KG1 (cell line): ENCODE measurements around the gene SCN3A.

ENCODE experiments used
- DNase-seq: peaks from one replicate; lab custom pipeline; 2025; lab: John Stamatoyannopoulos, UW

The SCN3A gene

DNA sequence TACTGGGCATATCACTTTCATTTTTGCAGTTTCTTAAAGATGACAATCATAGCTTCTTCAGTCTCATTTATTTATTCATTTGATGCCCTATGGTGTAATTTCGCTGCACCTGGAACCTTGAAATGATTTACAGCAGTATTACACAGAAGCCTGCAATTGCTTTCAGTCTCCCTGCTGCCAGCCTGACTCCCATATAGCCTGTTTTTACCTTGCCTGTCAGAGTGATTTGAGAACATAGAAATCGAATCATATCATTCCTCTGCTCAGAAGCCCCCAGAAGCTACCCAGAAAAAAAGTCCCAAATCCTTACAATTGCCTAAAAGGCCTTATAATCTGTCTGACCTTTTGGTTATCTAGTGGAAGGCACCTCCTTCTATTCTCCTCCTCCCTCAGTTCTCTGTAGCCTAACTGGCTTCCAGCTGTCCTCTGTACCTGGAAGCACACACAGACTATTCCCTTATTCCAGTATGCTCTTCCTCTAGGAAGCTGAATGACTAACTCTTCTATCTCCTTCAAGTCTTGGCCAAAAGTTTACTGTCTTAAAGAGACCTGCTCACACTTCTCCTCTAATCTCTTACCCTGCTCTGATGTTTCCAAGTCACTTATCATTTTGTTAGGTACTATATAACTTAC is 12.6 kb downstream of the SCN3A start:
- no peak for DNase-seq

DNA sequence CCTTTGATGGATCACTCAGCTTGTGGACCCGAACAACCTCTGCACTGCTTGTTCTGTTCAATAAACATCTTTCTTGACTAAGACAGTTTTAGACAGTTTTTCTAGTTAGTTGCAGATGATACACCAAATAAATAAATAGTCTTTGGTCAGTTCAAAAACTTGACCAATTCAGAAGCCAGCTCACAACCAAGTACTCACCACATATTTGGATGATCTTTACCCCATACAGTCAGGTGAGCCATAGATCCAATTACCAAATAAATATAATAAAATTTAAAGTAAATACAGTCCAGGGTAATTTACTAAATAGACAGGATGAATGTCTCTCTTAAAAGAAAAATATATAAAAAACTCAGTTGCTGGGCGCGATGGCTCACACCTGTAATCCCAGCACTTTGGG is 18.2 kb downstream of the SCN3A start:
- DNase-seq: no peak

DNA sequence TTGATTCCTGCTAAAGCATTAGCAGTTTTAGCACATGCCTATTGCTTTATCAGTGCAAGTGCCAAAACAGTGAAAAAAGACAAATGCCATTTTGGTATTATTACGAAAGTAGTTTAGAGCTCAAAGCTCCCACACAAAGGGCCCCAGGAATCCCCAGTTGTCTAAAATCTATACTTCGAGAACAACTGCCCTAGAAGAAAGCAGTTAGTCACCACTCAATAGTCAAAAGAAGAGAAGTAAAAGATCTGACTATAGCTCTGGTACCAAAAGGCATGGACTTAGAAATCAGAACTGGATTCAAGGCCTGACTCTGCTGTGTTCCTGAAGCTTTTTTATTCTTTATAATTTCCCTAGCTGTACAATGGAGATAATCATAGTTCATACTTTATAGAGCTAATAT is 21.8 kb downstream of the SCN3A start:
- DNase-seq: no peak

DNA sequence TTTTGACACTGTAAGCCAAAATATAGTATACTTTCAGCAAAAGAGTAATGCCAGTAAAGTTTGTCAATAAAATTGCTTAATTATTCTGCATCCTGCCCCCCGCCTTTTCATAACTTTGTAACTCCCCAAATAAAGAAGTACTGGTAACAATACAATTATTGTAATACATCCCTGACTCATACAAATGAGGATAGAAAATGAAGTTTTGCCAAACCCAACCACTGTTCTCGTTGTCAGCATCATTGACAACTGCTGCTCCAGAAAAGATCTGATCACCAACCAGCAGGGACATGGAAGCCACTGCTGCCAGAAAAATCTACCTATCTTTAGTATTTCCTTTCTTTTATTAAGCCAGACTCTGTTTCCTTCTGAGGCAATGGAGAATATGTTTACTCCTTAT is 27.1 kb downstream of the SCN3A start:
- no peak for DNase-seq

DNA sequence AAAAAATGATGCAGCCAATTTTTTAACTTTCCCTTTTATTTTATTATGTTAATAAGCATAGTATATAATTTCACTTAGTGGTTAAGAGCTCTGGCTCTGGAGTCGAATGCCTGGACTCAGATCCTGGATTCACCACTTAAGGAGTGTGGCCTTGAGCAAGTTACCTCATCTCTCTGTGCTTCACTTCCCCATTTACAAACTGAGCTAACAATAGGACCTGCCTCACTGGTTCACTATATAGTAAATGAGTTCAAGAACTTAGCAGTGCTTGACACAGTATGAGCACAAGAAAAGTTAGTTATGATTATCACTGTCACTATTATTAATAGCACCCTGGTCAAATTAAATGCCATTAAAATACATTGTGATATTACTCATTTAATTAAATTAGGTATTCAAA is 30.6 kb downstream of the SCN3A start:
- DNase-seq: no peak

DNA sequence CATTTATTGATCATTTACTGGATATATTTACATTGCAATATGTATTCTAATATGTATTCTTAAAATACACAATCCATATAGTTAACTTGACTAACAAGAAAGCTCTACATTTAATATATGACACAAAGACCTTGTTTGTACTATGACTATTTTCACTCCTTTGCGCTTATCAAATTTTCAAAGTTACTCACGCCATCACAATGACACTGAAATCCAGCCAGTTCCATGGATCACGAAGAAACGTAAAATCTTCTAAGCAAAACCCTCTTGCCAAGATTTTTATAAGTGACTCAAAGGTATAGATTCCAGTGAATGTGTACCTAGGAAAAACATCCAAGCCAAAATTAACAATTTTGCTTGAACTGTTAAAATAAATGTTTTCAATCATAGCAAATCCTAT is 39.6 kb downstream of the SCN3A start:
- no peak for DNase-seq

DNA sequence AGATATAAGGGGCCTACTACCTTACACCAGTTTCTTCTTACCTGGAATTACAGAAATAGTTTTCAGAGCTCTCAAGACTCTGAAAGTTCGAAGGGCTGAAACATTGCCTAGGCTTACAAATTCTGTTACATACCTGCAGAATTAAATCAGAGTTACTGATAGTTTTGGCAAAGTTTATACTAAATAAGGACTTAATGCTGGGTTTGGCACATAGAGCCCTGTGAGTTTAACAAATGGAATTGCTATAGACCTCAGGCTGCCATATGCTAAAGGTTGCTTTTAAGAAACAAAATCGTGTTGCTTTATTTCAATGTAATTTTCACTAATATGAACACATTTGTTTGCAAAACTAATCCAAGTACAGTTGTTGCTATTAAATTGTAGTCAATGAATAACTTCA is 40.1 kb downstream of the SCN3A start:
- no peak for DNase-seq

DNA sequence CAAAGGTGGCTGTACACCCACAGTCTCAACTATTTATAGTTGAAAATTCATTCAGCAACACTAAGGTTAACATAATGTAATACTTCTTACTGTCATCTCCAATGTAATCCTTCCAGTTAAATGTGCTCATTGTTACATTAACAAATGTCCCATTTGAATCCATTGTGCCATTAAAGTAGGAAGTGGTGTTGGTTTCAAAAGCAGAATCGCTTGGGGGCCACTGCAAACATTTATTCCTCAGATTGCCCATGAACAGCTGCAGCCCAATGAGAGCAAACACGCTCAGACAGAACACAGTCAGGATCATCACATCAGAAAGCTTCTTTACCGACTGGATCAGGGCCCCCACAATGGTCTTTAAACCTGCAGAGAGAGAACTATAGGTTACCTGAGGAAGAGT is 41.4 kb downstream of the SCN3A start:
- DNase-seq: no peak

DNA sequence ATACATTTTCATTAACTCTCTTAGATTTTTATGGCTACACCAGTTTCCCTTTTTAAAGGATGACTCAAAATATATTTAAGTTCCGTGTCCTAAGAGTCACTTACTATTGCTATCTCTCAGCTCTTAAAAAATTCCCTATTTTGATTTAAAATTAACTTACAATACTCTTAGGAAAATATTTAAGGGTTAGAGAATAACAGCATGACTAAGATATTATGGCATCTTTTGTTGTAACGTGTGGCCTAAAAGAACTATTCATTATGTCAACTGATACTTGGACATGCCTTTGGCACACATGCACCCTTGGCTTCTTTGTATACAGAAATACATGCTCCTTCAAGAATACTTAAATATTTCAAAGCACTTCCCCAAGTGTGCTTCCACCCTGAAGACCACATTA is 42.3 kb downstream of the SCN3A start:
- DNase-seq: no peak

DNA sequence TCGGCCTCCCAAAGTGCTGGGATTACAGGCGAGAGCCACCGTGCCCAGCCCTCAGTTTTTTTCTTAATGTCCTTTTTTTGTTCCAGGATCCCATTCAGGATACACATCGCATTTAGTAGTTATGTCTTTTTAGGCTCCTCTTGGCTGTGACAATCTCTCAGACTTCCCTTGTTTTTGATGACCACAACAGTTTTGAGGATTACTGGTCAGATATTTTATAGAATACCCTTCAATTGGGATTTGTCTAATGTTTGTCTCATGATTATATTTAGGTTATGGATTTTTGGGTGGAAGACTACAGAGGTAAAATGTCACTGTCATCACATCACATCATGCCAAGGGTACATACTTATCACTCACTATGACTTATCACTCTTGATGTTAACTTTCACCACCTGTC is 46.7 kb downstream of the SCN3A start:
- DNase-seq: no peak

DNA sequence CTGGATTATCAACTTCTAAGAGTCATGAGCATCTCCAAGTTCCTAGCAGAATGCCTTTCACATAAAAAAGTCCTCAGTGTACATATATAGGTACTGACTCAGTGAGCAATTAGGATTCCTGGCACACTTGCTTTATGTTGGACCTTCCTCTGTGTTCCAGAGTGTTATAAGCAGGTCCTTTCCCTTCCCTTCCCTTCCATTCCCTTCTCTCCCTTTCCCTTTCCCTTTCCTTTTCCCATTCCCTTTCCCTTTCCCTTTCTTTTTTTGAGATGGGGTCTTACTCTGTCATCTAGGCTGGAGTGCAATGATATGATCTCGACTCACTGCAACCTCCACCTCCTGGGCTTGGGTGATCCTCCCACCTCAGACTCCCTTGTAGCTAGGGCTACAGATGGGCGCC is 48.7 kb downstream of the SCN3A start:
- DNase-seq: no peak

DNA sequence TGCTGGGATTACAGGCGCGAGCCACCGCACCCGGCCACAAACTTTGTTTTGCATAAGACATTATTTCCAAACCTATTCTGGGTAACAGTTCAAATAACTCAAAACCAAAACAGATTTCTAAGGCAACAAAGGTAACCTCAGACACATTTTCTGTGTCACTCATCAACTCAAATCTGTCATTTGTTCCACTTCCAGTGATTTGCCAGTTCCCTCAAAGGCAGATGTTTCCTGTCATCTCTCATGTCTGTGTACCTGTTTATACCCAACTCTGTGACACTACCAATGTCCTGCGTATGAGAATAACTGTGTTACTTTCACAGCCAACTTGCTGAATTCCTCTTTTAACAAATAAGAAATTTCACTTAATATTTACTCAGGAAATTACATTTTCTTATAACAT is 54.4 kb downstream of the SCN3A start:
- DNase-seq: no peak

DNA sequence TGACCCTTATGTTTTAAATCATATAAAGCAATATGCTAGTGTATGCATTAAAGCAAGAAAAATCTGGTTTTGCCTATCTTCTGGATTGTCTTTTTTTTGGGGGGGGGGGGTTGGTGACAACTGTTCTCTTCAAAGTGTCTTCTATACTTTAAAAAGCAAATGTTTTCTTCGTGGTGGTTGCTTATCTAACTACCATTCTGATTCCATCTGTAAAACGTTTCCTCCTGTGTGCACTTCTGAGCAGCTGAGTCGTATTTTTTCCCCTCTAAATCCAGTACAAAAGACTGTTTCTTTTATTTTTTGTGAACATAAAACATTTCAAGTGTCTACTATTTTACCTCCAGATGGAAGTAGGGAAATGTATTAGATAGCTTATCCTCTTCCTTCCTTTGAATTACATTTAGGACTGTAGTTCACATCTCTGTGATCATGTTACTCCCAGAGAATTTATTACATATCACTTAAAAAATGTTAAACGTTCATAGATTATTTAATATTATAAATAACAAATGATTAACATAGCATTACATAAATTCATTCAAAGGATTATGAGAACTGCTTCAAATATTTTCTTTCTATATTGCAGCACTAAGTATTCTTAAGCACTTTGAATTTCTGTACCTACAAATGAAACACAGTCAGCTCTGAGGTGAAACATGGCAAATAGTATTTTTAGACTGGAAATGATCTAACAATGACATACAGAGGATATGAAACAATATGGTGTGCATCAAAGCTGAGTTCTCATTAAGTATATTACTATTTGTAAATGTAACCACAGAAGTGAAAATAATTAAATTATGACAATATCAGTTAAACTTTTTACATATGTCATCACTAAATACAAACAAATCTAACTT is 56.4 kb downstream of the SCN3A start:
- no peak for DNase-seq

DNA sequence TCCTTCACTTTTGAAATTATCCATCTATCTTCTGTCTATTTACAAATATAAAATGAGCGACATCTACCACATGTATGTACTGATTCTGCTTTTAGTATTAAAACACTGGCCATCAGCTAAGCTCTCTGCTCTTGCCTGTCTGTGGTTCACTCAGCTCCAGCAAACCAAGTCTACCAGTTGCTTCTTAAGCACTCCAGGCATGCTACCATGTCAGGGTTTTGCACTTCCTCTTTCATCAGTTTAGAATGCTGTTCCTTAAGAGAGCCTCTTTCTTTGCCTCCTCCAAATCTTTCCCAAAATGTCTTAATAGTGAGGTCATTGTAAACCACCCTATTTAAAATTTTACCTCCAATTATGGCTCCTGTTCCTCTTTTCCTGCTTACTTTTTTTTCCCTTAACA is 59.5 kb downstream of the SCN3A start:
- DNase-seq: no peak

DNA sequence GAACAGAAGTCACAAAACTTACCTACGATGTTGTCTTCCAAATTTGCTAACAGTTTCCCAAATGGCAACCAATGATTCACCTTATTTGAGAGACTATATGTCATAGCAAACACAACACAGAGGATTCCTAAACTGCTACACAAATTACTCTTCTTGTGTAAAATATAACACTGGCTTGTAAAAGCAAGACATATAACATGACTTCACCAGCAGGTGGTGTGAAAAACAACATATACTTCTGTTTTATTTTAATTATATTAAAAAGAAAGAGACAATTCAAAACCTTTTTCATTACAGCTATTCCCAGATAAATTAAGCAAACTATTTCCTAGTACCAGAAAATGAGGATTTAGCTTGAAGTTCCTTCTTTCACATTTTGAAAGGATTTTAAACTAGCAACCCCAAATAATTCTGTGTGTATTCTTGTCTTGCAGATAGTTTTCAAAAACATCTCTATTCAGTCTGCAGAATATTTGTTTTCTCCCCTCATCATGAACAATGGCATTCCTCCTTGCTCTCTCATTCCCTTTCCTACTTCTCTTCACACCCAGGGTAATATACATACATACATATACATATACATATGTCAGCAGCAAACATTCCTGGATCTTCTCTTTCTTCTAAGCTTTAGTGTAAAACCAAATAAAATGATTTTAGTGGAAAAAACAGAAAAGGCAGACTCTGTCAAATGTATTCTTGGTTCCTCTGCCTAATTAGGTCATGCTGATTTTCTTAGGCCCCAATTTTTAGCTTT is 62.1 kb downstream of the SCN3A start:
- DNase-seq: no peak

DNA sequence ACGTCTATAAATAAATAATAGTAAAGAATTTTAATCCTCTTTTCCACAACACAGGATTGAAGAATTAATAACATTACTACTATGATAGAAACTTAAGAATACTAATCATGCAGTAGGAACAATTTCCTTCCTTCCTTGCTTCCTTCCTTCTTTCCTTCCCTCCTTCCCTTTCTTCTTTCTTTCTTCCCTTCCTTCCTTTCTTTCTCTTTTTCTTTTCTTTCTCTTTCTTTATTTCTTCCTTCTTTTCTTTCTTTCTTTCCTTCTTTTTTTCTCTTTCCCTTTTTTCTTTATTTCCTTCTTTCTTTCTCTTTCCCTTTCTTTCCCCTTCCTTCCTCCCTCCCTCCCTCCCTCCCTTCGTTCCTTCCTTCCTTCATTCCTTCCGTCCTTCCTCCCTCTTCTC is 77.6 kb downstream of the SCN3A start:
- no peak for DNase-seq

DNA sequence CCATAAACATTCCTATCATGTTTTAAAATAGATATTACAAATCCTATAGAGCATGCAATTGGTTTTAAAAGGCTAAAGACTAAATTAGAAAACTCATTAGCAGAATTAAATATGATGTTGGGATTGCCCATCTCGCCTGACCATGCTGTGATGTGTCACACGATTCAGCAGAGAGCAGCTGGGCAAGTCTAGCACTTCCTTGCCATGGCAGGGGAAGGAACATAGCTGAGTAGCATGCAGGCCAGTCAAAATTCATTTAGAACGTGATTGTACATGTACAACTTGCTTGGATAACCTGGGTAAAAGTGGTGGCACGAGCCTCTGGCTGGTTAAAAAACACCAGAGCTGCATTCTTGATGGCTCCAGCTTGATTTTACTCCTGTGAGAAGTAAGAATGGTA is 81.3 kb downstream of the SCN3A start:
- no peak for DNase-seq

DNA sequence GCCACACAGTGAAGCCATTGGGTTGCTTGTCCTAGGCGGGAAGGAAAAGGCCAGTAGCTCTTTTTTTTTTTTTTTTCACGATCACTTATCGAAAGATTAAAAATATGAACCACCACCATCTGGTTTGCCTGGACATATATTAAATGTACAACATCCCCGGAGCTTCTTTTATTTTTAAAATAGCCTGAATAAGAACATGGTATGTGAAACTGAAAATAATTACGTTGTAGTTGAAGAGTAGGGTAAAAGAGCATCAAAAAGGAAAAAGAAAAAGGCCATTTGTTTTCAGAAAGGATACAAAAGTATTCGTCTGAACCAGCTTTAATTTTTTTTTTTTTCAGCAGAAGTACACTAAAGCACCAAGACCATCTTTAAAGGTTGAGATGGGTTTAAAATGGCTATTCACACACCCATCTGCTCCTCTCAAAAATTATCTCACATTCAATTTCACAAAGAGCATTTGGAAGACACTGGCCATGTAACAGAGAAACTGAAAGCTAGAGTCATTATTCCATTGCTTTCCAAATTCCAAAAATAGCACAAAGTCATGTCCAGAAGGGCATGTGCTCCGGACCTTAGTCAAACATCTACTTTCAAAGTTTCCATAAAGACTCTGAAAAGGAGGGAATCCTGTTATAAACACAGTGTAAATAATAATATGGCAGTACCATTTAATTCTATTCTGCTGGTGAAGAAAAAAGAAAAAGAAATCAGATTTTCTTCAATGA is 82.9 kb downstream of the SCN3A start:
- DNase-seq: no peak

DNA sequence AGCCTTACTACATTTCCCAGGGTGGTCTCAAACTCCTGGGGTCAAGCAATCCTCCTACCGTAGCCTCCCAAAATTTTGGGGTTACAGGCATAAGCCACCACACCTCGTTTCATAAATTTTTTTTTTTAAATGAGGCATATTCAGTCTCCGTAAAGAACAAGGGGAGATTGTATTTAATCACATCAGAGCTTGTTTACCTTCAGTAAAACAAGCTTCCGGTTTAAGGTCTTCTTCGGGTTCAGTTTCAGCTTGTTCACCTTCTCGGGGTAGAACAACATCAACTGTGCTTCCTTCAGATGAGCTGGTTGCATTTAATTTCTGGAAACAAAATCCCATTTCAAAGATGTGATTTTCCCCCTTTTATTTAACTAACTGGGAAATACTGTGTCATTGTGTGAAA is 88.6 kb downstream of the SCN3A start:
- DNase-seq: no peak

DNA sequence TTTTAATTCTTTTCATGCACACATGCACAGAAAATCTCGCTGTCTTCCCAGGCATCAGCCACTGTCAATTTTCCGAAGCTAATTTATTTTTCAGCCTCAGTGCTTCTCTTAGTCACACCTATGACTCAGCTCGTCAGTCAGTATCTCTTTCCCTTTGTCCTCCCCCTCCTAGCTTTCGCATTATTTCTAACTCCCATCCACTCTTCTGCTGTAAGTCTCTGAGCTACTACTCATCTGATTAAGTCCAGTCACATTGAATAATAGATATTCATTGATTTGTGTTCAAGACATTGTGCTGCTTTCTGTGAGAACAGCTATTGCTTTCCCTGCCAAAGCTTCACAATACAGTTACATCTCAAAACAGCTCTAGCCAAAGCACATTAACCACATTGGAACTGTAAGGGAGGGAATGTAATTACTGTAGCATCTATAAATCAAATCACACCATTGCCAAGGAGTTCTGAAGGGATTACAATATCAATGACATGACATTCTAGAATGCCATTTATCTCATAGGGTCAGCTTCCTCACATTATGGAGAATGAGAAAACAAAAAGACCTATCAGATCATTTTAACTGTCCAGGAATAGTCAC is 89.4 kb downstream of the SCN3A start:
- no peak for DNase-seq

DNA sequence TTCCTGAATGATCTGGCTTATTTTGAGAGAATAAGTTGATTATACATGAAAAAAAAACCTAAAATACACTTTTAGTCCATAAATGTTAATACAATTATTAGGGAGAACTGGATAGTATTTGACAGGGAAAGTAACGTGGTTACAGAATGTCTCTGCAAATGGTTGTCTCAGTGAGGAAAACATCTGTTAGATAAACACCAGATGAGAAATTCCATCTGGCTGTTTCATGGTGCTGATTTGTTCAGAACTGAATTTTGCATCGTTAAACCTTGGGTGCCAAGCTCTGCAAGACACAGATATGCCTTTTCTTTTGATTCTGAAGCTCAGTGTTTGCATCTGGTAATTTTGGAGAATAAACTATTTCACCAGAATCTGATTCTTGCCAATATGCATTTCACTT is 90.4 kb downstream of the SCN3A start:
- no peak for DNase-seq

DNA sequence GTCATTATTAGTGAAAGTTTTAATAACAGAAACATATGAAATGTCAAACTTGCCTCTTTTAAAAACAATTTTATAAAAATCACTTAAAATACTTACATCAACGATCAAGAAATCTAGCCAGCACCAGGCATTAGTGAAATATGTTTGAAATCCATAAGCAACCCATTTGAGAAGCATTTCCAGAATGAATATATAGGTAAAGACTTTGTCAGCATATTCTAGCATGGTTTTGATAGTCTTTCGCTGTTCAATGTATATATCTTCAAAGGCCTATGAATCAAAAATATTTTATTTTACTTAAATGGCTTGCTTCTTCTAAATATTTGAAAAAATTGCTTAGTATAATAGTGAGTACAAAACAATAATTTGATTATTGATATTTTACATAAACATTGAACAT is 91.1 kb downstream of the SCN3A start:
- no peak for DNase-seq
